GM18511 (cell line): ENCODE data around the gene NDUFS4.
"Not testable (repeated sequence)": the region's sequence is repeated elsewhere in the genome, so short reads cannot be mapped to it uniquely, and the experiment has no call there.

ENCODE experiments used
- ATAC-seq: cut with Tn5 transposase; IDR thresholded peaks from one replicate; pipeline ENCODE4 v1.9.1; 2021; ENCODE audit warnings: mild to moderate bottlenecking, moderate library complexity; ENCODE audit not compliant: unreplicated experiment

Gene NDUFS4

GRCh38 chr5:53571403-53571802 lies 11.0 kb downstream of the NDUFS4 start:
- ATAC-seq: no peak

- no peak for ATAC-seq
Measured at GRCh38 chr5:53575101-53575500, 14.7 kb downstream of the NDUFS4 start.

- no peak for ATAC-seq
Measured at GRCh38 chr5:53575831-53576230, 15.4 kb downstream of the NDUFS4 start.

- no peak for ATAC-seq
Measured at GRCh38 chr5:53576674-53577073, 16.2 kb downstream of the NDUFS4 start.

- no peak for ATAC-seq
Measured at GRCh38 chr5:53578854-53579253, 18.4 kb downstream of the NDUFS4 start.

- ATAC-seq: no peak
Measured at GRCh38 chr5:53580547-53580946, 20.1 kb downstream of the NDUFS4 start.

GRCh38 chr5:53582225-53582624 lies 21.8 kb downstream of the NDUFS4 start:
- ATAC-seq: no peak

GRCh38 chr5:53590759-53591158 lies 30.3 kb downstream of the NDUFS4 start:
- peak; percentile 50 for ATAC-seq

- no peak for ATAC-seq
Measured at GRCh38 chr5:53594419-53594818, 34.0 kb downstream of the NDUFS4 start.

GRCh38 chr5:53597894-53598293 lies 37.5 kb downstream of the NDUFS4 start:
- no peak for ATAC-seq

- ATAC-seq: no peak
Measured at GRCh38 chr5:53601570-53601969, 41.1 kb downstream of the NDUFS4 start.

- ATAC-seq: no peak
Measured at GRCh38 chr5:53603009-53603687, 42.7 kb downstream of the NDUFS4 start.

- no peak for ATAC-seq
Measured at GRCh38 chr5:53604309-53604708, 43.9 kb downstream of the NDUFS4 start.

- no peak for ATAC-seq
Measured at GRCh38 chr5:53607886-53608285, 47.4 kb downstream of the NDUFS4 start.

GRCh38 chr5:53608897-53609296 lies 48.5 kb downstream of the NDUFS4 start:
- ATAC-seq: not testable (repeated sequence)

- no peak for ATAC-seq
Measured at GRCh38 chr5:53613061-53613460, 52.6 kb downstream of the NDUFS4 start.

GRCh38 chr5:53613536-53613935 lies 53.1 kb downstream of the NDUFS4 start:
- ATAC-seq: no peak

- ATAC-seq: no peak
Measured at GRCh38 chr5:53614376-53614885, 54.0 kb downstream of the NDUFS4 start.

GRCh38 chr5:53616939-53617549 lies 56.6 kb downstream of the NDUFS4 start:
- no peak for ATAC-seq

GRCh38 chr5:53631251-53631650 lies 70.8 kb downstream of the NDUFS4 start:
- no peak for ATAC-seq

GRCh38 chr5:53642061-53642460 lies 81.6 kb downstream of the NDUFS4 start:
- no peak for ATAC-seq

- no peak for ATAC-seq
Measured at GRCh38 chr5:53643445-53643844, 83.0 kb downstream of the NDUFS4 start.

- ATAC-seq: no peak
Measured at GRCh38 chr5:53645078-53645477, 84.6 kb downstream of the NDUFS4 start.
